ENCODE measurements around the gene SLC22A2.

SLC22A2 gene

DNA sequence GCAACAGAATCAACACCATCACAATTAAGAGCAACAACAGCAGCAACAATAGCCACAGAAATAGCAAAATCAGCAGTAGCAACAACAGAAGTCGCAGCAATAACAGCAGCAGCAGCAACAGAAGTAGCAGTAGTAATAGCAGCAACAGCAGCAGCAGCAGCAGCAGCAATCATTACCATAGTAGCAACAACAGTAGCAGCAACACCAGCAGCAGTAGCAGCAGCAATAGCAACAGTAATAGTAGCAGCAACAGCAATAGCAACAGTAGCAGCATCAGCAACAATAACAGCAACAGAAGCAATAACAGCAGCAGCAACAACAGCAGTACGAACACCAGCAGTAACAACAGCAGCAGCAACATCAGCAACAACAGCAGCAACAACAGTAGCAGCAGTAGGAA lies 39.8 kb downstream of the SLC22A2 start:
- in situ Hi-C loops (cut with HindIII; ENCODE audit: low sequenced_read_pairs), result no loop called here

DNA sequence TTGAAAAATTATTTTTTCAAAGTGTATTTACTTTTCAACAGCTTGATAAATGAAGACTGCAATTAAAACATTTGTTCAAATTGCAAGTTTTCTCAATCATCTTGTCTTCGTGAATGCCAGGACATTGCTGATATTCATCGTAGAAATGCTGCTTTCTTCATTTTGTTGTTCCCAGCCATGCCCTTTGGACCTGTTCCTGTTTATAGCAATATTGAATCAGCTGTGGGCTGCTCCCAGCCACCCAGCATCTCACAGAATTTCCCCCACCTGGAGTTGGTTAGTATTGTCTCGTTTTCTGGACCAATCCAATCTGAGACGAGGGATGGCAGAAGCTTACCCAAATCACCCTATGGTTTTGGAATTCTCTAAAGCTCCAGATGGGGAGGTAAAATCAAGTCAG lies 40.8 kb downstream of the SLC22A2 start:
- in situ Hi-C loops (cut with HindIII; ENCODE audit: low sequenced_read_pairs), result no loop called here

DNA sequence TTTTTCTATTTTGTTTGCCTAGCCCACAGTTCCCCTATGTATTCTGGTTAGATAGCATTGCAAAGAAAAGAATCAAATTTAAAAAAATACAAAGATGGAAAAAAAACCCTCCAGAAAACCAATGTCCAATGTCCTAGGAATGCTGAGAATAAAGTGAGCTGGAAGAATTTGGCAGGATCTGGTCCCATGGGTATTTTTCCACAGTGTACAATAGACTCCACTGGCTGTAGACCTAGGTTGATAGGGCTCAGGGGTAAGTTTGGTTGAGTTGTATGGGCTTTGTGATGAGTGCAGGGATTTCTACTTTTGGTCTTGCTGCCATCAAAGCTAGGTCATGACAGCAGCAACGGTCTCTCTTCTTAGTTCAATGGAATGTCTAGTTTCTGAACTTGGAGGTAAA lies 41.5 kb downstream of the SLC22A2 start:
- in situ Hi-C loops (cut with HindIII; ENCODE audit: low sequenced_read_pairs), result no loop called here

DNA sequence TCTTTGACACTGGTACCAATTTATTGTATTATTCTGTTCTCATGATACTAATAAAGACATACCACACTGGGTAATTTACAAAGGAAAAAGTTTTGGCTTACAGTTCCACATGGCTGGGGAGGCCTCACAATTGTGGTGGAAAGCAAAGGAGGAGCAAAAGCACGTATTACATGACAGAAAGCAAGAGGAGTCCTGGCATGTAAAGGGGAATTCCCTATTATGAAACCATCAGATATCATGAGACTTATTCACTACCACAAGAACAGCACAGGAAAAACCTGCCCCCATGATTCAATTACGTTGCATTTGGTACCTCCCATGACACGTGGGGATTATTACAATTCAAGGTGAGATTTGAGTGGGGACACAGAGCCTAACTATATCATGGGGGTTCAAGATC lies 43.4 kb downstream of the SLC22A2 start:
- in situ Hi-C loops (cut with HindIII; ENCODE audit: low sequenced_read_pairs), result no loop called here

DNA sequence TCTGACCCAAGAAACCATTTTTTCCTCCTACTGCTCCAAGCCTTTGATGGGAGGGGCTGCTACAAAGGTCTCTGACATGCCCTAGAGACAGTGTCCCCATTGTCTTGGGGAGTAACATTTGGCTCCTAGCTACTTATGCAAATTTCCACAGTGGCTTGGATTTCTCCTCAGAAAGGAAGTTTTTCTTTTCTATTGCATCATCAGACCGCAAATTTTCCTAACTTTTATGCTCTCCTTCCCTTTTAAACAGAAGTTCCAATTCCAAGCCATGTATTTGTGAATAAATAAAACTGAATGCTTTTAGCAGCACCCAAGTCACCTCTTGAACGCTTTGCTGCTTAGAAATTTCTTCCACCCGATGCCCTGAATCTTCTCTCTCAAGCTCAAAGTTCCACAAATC lies 51.0 kb downstream of the SLC22A2 start:
- in situ Hi-C loops (cut with HindIII; ENCODE audit: low sequenced_read_pairs), result no loop called here

DNA sequence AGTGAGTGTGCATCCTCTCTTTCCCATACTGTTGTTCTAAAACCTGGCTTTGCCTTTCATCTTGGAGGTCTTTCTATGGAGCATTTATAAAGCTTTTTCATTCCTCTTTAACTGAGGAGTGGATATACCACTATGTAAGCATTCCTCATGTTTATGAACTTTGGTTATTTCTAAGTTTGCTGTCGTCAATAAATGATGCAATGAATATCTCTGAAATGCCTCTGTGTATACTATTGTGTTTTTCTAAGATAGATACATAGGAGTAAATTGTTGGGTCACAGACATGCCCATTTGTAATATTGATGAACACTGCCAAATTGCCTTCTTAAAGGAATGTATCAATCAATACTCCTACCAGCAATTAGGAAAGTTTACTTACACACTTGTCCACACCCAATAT lies 53.9 kb downstream of the SLC22A2 start:
- in situ Hi-C loops (cut with HindIII; ENCODE audit: low sequenced_read_pairs), result no loop called here

DNA sequence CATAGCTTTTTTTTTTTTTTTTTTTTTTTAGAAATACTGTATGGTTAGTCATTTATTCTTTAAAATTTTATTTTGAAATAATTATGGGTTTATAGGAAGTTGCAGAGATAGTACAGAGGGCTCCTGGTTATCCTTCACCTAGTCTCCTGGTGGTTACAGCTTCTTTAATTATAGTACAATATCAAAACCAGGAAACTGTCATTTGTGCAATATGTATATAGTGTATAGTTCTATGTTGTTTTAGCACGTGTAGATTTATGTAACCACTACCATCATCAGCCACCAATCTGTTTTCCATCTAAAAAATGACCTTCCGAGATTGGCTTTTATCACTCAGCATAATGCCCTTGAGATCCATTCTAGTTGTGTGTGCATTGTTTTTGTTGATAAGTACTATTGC lies 54.7 kb downstream of the SLC22A2 start:
- in situ Hi-C loops (cut with HindIII; ENCODE audit: low sequenced_read_pairs), result no loop called here

DNA sequence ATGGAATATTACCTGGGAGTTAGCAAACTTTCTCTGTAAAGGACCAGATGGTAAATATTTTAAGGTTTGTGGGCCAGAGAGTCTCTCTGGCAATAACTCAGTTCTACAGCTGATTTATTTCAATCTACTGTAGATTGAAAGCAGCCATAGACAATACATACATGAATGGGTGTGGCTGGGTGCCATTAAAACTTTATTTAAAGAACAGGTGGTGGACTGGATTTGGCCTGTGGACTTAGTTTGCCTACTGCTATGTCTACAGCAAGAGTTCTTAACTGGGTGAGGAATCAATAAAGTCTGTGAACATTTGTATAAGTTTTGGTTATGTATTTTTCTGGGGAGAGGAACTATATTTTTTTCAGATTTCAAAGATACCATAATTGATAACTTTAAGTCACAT lies 55.1 kb downstream of the SLC22A2 start:
- in situ Hi-C loops (cut with HindIII; ENCODE audit: low sequenced_read_pairs), result no loop called here

DNA sequence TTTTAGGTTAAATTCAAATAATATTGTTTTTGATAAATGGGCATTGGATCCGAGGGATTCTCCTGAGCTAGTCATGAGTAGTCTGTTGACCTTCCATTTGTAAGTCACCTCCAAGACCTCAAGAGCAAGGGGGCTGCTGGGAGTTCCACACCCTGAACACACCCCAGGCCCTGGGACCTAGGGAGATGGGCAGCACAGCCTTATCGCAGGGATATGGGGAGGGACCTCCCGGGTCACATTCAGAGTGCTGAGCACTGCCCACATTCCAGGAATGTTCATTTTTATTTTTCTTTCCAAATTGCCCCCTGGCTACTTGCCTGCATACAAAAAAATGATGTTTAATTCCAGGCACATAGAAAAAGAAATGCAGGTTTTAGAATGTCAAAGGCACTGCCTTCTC lies 55.5 kb downstream of the SLC22A2 start:
- in situ Hi-C loops (cut with HindIII; ENCODE audit: low sequenced_read_pairs), result no loop called here

DNA sequence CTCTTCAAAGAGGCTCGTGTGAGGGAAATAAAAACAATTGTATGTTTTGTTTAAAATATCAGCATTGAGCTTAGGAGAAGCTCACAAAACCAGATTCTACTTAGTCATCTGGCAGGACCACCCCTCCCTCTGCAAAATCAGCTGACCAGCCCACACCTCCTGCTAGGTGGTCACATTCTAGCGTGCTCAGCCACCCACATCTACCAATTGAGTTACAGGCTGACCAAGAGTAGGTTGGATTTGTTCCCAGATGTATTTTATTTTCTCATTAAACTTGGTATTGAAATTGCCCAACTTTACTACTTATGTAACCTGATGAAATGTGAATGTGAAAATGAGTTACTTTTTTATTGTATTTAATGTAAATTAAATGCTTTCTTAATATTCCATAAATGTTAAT lies 56.2 kb downstream of the SLC22A2 start:
- in situ Hi-C loops (cut with HindIII; ENCODE audit: low sequenced_read_pairs), result no loop called here

DNA sequence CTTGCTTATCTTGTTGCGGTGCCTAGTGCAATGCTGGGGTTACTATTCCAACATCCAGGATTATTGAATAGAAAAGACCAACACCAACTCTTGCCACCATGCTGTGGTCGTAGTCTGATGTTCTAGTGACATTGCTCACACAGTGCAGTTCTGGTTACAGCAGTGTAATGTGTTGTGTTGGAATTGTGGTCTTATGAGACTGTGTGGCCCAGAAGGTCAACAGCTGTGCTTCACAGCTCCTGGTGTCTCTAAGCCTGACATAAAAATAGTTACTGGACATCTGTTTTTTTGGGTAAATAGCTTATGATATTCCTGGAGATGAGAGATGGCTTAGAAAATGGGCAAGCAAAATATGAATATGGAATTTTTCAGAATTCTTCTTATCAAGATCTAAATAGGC lies 57.6 kb downstream of the SLC22A2 start:
- in situ Hi-C loops (cut with HindIII; ENCODE audit: low sequenced_read_pairs), result no loop called here

DNA sequence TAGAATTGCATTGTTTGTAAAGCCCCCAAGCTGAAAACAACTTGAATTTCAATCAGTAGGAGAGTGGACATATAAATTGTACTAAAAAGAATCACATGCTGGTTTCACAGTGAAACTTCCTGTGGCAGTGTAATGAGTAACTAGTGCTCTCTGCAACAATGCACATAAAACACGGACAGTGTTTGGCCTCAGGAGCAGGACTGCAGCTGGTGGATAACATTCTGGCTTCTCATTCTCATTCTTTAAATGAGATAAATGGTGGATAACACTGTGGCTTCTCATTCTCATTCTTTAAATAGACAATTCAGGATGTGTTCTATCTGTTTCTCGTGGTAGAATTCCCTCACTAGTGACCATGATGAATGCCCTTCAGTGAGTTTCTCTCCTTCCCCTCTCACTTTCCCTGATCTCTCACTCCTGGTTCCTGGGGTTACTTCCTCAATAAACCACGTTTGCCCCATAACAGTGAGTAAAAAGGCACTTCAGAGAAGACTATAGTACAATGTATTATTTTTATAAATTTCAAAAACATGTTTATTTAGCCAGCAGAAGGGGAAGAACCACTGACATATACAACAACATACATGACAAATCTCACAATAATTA lies 59.9 kb downstream of the SLC22A2 start:
- in situ Hi-C loops (cut with HindIII; ENCODE audit: low sequenced_read_pairs), result no loop called here

DNA sequence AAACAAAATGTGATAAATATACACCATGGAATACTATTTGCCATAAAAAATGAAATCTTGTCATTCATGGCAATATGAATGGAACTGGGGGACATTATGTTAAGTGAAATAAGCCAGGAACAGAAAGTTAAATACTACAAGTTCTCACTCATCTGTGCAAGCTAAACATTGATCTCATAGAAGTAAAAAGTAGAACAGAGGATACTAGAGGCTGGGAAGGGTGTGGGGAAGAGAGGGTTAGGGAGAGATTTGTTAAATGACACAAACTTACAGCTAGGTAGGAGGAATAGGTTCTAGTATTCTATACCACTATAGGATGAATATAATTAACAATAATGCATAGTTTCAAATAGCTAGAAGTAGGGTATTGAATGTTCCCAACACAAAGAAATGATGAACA lies 61.0 kb downstream of the SLC22A2 start:
- in situ Hi-C loops (cut with HindIII; ENCODE audit: low sequenced_read_pairs), result no loop called here

DNA sequence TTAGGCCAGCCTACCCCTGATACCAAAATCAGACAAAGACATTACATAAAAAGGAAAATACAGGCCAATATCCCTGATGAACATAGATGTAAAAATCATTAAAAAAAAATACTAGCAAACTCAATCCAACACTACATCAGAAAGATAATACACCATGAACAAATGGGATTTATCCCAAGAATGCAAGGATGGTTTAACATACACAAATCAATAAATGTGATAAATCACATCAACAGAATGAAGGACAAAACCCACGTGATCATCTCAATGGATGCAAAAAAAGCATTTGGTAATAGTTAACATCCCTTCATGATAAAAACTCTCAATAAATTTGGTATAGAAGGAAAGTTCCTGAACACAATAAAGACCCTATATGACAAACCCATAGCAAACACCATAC lies 63.8 kb downstream of the SLC22A2 start:
- in situ Hi-C loops (cut with HindIII; ENCODE audit: low sequenced_read_pairs), result no loop called here

DNA sequence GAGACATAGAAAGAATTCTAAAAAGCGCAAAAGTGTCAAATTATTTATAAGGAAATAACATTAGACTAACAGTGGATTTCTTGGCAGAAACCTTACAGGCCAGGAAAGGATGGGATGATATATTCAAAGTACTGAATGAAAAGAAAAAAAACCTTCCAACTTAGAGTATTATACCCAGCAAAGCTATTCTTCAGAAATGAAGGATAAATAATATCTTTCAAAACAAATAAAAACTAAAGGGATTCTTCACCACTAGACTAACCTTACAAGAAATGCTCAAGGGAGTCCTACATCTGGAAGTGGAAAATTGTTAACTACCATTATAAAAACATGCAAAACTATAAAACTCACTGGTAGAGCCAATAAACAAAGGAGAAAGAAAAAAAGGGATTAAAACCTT lies 65.8 kb downstream of the SLC22A2 start:
- in situ Hi-C loops (cut with HindIII; ENCODE audit: low sequenced_read_pairs), result no loop called here

DNA sequence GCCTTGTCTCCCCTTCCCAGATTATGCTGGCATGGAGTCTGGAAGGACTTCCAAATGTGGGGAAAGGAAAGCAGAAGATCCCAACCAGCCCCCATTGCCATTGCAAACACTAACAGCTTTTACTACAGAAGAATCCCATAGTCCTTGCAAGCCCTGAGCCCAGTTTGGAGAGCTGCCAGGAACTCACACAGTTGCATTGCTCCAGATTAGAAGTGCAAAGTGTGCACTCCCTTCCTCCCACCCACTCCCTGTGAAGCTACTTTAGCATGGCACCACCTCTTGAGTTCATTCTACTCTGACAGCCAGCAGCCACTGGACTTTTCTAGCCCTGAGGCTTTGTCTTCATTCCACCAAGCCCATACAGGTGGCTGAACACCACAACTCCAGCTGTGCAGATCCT lies 67.6 kb downstream of the SLC22A2 start:
- in situ Hi-C loops (cut with HindIII; ENCODE audit: low sequenced_read_pairs), result no loop called here

DNA sequence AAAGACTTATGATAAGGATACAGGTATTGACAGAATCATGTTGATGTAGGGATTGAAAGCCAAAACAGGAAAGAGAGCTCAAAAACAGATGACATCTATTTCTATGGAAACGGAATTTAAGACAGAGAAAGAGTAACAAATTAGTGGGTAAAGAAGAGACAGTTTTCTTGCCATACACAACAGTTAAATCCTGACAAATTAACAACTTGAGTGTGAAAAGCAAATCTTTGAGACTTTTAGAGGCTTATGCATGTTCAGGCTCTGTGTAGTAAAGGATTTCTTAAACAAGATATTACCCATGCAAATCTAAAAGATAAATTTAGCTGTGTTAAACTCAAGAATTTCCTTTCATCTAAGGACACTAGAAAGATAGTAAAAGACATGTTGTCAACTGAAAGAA lies 68.5 kb downstream of the SLC22A2 start:
- in situ Hi-C loops (cut with HindIII; ENCODE audit: low sequenced_read_pairs), result no loop called here

DNA sequence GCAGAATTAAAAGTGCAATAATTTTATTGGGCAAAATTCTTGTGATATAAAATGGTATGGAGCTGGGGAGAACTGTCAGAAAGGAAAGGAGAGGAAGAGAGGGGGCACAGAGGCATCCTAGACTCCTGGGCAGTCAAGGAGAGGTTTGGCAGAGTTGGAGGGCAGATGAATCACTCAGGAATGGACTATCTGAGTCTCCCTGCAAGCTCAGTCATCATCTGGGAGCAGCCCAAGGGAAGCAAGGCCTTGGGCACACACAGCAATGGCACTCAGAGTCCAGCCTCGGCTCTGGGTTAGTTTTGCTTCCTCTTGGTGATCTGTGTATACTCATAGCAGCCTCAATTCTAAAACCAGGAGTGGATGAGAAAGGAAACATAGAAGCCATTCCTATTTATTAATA lies 69.8 kb downstream of the SLC22A2 start:
- in situ Hi-C loops (cut with HindIII; ENCODE audit: low sequenced_read_pairs), result no loop called here

DNA sequence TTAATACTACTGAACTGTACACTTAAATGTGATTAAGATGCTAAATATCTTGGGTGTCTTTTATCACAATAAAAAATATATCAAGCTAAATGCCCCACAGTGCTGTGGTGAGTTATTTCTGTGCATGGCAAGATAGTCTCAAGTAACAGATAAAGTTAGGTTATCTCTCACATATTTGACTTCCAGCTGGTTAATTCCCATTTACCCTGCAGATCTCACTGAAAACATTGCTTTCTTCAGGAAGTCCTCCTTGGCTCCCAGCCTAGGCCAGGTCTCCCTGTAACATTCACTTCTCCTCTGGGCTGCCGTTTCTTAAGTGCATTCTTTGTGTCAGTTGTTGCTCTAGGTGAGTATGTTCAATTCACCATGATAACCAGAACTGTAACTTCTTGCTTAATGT lies 77.9 kb downstream of the SLC22A2 start:
- in situ Hi-C loops (cut with HindIII; ENCODE audit: low sequenced_read_pairs), result no loop called here

DNA sequence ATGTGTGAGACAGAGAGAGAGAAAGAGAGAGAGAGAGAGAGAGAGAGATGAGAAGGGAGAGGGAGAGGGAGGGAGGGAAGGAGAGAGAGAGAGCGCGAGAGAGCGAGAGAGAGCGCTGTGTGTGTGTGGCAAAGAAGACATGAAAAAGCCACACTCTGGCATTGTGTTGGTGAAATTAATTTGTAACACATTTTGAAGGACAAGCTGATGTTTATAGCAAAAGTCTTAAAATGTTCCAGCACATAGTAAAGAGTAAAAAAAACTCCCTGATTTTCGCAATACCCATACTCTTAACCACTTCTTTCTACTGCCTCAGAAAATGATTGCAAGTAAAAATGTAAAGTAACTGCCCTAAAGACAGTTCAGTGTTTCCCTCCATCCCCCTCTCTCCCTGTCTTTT lies 80.3 kb downstream of the SLC22A2 start:
- in situ Hi-C loops (cut with HindIII; ENCODE audit: low sequenced_read_pairs), result no loop called here

DNA sequence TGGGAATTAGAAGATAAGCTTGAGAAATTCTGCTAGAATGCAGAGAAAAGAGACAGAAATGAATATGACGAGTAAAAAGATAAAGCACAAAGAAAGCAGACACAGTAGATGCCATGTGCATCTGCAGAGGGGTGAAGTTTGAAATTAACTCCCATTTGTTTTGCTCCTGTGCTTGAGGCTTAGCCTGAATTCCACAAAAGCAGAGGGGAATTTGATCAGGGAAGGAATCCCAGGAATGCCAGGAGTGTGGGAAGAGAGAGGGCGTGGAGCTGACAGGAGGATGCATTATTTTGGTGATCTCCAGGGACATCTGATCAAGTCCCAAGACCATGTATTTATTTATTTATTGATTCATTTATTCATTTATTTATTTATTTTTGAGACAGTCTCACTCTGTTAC lies 81.4 kb downstream of the SLC22A2 start:
- in situ Hi-C loops (cut with HindIII; ENCODE audit: low sequenced_read_pairs), result no loop called here

DNA sequence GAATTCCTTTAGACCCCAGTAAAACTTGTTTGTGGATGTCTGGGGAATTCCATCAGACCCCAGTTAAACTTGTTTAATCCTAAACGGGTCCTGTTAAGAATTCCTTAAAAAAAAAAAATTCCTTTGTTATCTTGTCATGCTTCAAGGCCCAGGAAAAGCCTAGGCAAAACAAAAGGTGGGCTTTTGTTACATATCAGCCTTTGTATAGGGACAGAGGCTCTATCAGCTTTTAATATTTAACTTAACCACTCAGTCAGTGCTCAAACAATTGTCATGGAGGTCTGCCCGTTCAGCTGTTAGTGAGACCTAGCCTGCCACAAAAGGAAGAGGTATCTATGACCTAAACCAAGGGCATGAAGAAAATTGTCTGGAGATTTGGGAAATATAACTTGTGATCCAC lies 83.9 kb downstream of the SLC22A2 start:
- in situ Hi-C loops (cut with HindIII; ENCODE audit: low sequenced_read_pairs), result no loop called here

DNA sequence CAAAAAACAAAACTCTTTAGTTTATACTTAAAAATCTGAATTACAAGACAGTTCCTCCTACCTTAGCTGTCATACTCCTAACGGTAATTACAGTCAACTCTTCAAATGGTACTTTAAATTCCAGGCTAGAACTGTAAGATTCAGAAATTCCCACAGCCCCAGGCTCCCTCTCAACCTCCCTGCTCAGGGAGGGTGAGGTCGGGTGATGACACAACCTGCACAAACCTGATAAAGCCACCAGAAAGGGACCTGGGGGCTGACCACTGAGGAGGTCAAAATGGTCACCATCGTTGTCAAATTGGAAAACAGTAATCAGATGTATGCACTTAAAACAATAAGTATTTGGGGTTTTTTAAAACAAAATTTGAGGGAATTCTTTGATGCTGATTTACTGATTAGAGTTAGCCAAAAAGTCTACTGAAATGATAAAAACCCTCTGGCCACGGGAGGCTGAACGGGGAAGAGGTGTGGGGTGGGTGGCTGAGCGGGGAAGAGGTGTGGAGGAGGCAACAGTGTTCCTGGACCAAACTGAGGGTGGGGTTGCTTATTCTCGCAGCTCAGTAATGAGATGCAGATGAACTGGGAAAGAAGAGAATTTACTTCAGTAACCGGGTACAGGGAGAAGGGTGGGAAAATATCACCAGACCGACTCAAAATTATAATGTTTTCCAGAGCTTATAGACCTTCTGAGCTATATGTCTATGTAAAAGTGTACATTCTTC lies 84.7 kb downstream of the SLC22A2 start:
- in situ Hi-C loops (cut with HindIII; ENCODE audit: low sequenced_read_pairs), result no loop called here
